DOHH2 (cell line): ENCODE data around the gene SCLT1.

ENCODE experiments used
- EZH2phosphoT487 ChIP-seq: fragments of 200-600 bp; sonication (generic); IDR thresholded peaks from 2 replicates; pipeline ENCODE4 v1.6.1; 2017; ENCODE audit warnings: borderline replicate concordance, mild to moderate bottlenecking, antibody characterized with exemption, low read length, moderate library complexity, mixed read lengths
- TF ChIP-seq, protein P1 (sequence below): fragments of 200-600 bp; sonication (generic); IDR thresholded peaks from one replicate; pipeline ENCODE4 v1.5.1; 2014; ENCODE audit warnings: antibody characterized with exemption, mild to moderate bottlenecking, low read depth, low read length; ENCODE audit not compliant: poor library complexity, severe bottlenecking

DNA sequence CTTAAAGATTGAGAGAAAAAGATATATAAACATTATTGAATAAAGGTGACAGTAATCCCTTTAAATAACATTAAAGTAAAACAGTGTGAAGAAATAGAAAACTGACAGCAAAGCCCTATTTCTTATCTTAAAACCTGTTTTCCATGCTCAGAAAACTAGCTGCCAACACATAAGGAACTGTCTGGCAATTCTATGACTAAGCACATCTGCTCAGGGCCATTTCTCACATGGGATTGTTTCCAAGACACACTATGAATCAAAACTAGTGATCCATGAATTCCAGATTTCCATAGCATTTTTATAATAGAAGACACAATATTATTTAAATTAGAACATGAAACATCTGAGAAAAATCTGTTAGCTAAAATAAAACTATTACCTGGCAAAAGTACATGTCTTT, 113.4 kb downstream of the SCLT1 start:
- TF ChIP-seq, protein P1, sequence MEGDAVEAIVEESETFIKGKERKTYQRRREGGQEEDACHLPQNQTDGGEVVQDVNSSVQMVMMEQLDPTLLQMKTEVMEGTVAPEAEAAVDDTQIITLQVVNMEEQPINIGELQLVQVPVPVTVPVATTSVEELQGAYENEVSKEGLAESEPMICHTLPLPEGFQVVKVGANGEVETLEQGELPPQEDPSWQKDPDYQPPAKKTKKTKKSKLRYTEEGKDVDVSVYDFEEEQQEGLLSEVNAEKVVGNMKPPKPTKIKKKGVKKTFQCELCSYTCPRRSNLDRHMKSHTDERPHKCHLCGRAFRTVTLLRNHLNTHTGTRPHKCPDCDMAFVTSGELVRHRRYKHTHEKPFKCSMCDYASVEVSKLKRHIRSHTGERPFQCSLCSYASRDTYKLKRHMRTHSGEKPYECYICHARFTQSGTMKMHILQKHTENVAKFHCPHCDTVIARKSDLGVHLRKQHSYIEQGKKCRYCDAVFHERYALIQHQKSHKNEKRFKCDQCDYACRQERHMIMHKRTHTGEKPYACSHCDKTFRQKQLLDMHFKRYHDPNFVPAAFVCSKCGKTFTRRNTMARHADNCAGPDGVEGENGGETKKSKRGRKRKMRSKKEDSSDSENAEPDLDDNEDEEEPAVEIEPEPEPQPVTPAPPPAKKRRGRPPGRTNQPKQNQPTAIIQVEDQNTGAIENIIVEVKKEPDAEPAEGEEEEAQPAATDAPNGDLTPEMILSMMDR = no peak
- TF ChIP-seq EZH2phosphoT487 = no peak
